NCI-H1930 (cell line): Measurements from ENCODE around the gene CRIP1.
A peak's percentile ranks its signal among the peaks of the same experiment; 100 is the strongest.

Source experiments
- DNase-seq, 2 experiments: peaks; one replicate each; lab custom pipeline; 2025; lab: John Stamatoyannopoulos, UW

Gene CRIP1, protein sequence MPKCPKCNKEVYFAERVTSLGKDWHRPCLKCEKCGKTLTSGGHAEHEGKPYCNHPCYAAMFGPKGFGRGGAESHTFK

DNA sequence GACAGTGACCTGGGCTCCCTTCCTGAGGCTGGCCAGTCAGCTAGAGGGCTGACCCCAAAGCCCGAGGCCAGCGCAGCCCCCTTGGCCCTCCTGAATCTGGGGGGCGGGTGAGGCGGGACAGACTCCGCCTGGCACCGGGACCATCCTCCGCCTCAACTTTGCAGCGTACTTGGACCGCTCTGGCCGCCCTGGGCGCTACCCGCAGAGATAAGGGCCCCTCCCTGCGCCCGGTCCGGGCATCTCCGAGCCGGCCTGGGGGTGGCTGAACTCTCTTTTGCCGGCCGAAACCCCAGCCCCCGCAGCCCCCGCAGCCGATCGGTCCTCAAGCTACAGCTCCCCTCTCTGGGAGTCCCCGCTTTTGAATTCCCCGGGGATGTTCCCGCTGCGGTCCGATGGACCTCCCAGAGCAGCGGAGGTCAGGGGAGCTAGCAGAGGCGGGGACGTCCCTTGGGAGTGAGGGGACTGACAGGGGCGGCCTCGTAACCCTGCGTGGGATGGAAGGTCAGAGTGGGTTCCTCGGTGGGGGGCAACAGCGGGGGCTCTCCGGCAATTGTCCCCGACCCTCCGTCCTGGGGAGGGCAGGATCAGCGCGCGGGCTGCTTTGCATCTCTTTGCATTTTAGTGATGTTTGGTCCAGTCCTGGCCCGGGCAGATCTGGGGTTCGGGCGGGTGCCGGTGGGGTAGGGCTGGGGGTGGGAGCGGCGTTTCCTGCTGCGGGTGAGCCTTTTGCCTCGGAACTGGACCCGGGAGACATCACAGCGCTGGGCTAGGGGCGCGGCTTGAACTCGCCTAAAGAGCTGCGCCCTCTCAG is at the start of gene CRIP1:
CRIP1 (plus strand) TSS at position 724 of the 811 bp plus-strand sequence. CDS start 374 bp downstream, outside the sequence.
- no peak for DNase-seq

DNA sequence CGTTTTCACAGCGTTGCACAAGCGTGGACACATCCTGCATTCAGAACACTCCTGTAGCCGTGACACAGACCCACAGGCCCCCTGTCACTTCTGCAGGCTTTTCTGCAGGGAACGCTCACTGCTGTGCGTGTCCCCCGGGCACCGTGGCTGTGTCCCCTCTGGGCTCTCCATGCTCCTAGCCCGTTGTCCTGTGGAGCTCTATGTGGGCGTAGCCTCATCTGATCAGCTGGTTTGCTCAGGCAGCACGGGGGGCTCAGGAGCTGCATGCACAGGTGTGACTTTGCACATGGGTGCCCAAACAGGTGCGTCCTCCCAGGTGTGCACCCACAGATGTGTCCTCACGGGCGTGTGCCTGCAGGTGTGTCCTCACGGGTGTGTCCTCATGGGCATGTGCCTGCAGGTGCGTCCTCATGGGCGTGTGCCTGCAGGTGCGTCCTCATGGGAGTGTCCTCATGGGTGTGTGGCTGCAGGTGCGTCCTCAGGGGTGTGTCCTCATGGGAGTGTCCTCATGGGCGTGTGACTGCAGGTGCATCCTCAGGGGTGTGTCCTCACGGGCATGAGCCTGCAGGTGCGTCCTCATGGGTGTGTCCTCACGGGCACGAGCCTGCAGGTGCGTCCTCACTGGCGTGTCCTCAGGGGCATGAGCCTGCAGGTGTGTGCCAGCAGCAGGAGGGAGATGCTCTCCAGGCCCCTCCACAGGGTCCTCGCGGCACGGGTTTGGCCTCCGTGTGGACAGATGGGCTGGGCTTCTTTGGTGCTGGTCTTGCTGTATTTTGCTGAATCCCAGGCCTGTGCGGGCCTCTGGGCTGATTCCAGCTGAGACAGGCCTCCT is 49.6 kb upstream of the CRIP1 start:
- DNase-seq, result no peak

DNA sequence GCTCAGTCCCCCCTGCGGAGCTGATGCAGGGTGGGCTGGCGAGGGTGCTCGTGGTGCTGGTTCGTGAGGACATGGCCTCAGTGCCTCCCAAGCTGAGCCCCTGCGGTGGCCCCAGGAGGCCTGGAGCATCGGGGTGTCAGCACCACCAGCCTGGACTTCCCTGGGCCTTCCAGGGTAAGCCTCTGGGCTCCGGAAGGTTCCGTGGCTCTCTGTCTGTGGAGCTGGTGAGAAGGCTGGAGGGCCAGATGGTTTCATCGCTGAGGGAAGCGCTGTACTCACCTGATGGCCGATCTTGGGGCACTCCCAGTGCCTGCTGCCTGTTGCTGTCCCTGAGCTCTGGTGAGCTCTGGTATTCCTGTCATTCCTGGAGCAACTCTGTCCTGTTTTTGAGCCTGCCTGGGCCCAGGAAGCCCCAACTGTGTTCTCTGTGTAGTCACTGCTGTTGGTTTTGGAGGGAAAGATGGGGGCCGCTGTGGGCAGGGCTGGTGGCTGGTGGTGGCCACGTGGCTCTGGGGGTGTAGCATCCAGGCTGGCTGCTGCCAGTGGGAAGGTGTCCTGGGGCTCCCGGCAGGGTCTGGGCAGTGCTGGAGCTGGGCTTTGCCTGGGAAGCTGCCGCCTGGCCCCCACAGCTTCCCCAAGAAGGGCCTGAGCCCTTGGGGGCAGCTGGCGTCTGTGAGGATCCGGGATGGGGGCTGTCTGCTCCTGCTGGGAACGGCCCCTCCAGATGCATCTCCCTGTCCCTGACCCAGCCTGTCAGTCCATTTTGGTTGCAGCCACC is 48.8 kb upstream of the CRIP1 start:
- DNase-seq, result no peak

DNA sequence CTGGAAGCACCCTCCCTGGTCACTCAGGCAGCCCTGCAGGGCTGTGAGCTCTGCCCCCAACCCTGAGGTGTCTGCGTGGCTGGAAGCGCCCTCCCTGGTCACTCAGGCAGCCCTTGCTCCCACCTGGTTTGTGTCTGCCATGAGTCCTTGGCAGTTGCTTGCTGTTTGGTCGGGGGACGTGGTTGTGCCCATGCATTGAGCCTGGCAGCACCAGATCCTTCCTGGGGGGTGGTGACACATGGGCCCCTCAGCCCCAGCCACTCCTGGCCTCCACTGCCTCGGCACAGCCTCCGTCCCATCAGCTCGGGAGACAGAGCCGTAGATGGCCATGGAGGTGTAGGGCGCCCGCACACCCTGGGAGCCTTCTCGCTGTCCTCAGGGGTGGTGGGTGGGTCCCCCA is 47.5 kb upstream of the CRIP1 start:
- no peak for DNase-seq

DNA sequence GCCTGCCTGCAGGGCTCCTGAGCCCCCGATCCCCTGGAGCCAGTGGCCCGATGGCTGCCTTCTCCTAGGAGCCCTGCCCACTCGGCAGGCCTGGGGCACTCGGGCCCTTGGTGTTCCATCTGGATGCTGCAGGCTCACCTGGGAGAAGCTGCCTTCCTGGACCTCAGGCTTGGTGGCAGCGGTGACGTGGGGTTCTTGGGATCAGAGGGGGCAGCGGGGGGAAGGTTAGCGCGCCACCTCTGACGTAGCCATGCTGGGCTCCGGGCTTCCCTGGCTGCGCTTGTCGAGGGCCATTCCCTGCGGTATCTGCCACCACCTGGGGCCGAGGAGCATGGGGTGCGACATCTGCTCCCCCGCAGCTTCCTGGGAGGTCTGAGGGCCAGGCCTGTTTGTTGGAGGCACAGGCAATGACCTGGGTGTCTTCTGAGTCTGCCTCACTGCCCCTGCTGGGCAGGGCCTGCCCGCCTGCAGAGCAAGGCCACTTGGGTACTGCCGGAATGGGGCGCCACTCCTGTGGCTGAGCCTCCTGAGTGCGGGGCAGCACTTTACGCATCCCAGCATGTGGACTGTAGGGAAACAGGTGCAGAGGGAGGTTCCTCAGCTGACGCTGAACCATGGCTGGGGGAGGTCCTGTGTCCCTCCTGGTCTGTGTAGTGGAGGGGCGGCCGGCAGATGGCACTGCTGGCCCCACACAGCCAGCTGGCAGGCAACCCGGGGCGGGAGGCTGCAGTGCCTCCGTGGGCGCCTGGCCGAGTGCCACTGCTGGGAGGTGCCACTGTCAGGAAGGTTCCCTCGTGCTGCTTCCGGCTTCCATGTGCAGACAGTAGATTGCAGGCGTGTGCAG is 46.8 kb upstream of the CRIP1 start:
- DNase-seq, result no peak

DNA sequence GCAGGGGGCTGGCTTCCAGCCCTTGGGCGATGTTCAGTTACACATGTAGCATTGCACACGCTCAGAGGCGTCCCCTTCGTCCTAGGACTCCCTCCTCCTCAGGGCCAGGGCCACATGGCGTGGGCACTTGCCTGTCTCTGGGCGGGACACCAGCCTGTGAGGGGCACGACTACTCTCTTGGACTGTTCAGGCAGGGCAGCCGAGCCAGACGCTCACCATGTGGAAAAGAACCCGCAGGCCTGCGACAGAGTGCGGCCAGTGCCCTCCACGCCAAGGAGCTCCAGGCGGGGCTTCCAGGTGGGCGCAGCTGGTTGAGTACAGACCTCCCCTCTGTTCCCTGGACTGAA is 46.2 kb upstream of the CRIP1 start:
- no peak for DNase-seq

DNA sequence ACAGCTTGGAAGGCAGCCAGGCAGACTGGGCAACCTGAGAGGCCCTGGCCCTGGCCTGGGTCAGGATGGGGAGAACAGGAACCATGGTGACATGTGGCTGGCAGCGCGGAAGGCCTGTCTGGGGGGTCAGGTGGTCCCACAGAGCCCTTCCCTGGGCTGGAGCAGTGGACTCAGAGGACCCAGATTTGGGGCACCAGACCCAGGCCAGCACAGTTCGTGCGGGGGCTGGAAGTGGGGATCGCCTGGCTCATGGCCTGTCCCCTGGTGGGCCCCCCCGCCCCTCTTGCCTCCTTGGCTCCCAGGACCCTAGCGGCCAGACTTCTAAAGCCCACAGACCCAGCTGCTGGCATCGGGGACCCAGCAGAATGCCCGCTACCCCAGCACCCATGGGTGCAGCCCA is 45.7 kb upstream of the CRIP1 start:
- no peak for DNase-seq

DNA sequence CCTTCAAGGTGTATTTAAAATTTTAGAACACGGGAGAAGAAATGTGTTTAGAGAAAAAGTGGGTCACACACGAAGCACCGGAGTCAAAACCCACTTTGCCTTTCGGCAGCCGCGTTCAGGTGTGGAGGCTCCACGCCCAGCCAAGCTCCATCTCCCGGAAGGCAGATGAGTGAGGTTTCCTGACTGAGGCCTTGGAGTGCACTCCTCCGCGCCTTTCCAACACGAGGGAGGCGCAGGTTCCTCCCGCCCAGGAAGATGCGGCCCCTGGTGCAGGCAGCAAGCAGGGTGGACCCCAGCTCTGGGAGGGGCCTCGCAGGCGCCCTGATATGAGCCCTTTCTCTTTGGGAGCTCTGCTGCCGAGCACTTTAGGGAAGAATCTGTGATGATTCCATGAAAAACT is 44.6 kb upstream of the CRIP1 start:
- DNase-seq, result no peak

DNA sequence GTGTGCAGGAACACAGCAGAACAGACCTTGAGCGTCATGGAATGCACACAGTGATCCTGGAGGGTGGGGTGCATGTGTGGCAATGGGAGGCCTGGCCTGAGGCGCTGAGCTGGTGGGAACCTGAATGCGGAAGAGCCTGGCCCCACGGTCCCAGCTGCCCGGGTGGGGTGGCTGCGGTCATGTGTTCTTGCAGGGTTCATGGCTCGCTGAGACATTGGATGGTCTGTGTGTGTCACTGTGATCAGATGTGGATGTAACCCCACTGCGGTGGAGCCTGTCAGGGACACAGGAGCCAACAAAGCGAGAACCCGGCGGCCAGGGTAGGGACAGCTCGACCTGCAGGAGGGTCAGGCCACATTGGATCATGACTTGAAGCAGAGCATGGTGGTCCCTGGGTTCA is 43.9 kb upstream of the CRIP1 start:
- DNase-seq, result no peak

DNA sequence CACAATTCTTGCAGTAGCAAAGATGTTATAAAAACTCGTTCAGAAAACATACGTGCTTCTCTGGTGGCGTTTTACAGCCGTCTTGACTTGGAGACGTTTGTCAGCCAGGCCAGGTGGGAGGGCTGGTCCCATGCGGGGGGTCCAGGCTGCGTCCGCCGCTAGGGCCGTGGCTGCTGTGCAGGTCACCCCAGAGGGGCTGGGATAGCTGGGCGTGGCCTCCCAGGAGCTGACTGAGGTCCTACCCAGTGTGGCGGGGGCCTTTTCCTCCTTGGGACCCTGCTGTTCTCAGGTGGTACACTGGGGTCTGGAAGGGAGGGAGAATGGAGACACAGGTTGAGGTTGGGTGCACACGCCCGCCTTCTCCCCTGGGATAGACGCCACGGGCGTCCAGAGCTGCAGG is 41.8 kb upstream of the CRIP1 start:
- no peak for DNase-seq

DNA sequence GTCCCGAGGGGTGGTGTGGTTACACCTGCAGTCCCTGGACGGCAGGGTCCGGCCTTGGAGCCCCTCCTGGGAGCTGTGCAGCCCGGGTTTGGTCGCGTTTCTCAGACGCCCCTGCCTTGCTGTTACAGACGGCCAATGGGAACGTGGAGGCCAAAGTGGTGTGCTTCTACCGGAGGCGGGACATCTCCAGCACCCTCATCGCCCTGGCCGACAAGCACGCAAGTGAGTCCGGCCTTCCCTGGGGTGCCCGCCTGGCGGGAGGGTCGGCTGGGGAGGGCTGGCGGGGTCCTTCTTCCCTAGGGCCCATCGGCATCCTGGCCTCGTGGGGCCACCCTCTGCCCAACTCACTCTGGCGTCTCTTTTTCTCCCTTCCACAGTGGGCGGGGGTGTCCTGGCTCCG is 41.4 kb upstream of the CRIP1 start:
- DNase-seq, result no peak

DNA sequence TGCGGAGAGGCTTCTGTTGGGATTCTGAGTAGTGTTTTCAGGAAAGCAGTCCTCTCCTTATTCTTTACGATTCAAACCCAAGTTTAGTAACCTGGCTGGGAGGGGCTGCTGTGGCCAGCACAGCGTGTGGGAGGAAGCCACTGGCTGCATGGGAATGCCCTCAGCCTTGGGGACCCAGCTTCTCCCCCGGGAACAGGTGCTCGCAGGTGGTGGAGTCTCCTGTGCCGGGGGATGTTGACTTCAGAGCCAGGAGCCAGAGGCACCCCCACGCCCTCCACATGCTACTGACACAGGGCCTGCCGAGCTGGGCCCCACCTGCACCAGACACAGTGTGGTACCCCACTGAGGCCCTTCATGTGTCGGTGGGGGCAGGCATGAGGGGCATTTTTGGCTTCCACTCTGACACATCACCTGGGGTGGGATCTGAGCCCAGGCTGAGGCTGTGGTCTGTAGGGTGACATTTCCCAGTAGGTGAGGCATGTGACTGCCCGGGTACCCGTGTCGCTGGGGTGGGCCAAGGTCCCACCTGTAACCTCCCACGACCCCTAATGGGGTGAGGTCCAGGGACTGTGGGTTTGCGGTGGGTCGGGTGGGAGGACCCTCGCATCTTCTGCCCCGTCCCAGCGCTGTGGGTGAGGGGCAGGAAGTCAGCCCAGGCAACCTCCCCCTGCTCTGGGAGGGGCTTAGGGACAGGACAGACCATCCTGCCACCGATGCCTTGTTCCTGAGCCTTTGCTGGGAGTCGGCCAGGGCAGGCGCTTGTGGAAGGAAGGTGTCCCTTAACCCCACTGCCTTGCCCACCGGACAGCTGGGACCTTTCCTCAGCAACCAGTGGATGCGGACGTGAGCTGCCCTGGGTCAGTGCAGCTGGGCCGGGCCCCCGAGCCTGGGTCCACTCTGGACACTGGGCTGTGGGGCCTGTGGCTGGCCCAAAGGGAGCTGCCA is 40.5 kb upstream of the CRIP1 start:
- no peak for DNase-seq

DNA sequence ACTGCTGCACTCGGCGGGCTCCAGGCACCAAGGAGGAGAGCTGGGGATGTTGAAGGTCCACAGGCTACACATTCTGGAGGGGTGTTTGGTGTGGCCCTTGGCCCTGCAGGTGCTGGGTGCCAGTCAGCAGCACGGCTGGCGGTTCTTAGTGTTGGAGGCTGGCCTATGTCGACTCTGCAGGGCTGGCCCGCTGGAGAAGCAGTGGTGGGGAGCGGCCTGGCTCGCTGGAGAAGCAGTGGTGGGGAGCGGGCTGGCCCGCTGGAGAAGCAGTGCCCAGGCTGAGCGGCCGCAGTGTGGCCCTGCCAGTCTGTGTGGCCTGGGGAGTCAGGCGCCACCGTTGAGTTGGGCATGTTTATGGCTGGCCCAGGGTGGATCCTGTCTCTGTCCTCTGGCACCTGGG is 39.7 kb upstream of the CRIP1 start:
- DNase-seq, result no peak

DNA sequence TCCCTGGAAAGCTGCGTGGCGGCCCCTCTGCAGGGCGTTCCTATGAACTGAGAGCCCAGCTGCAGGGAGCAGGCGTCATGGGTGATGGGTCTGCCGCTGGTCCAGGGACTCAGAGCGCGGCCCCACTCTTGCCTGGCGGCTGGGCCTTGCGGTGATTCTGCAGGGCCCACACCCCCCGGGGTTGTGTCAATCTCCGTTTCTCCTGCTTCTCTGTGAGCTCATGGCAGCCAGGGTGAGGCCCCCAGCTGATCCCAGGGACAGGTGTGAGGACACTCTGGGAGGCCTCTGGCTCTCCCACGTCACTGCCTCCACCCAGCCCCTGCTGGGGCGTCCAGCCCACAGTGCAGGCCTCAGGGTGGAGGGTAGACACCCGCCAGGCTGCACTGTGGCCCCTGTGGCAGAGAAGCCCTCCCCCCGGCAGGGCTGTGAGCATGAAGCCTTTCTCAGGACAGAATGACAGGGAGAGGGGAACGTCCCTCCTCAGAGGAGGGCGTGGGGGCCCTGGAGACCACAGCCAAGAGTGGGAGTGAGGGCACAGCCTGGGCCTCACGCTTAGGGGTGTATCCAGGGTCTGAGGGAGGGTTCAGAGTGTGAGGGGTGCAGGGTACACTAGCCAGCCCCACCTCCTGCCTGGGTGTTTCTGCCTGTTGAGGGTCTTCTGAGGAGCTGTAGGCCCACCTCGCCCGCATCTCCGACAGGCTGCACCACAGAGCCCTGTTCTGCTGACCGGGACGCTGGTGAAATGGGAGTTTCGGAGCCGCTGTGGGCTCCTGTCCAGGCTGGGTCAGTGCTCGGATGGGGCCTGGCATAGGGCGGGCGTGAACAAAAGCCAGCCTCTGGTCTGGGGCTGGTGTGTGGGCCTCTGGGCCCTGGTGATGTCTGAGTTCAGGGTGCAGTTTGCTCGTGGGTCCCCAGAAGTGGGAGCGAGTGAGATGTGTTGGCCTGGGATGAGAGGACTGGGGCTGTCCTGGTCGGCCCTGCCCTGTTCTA is 38.7 kb upstream of the CRIP1 start:
- DNase-seq, result no peak

DNA sequence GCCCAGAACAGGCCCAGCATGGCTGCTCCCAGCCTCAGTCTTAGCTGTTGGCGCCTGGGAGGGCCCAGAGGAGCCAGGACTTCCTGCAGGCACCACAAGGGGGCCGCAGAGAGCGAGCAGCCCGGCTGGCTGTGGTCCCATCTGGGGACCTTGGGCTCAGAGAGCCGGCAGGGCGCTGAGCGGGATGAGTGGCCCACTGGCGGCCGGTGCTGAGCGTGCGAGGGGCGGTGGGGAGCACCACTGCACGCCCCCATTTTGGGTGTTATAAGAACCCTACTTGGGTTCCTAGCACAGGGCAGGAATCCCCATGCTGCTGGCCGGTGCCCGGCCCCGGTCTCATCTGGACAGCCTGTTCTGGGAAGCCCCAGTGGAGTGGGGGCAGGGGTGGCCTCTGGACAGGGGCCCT is 38.0 kb upstream of the CRIP1 start:
- DNase-seq, result peak in 1 of 2 experiments; percentile 27

DNA sequence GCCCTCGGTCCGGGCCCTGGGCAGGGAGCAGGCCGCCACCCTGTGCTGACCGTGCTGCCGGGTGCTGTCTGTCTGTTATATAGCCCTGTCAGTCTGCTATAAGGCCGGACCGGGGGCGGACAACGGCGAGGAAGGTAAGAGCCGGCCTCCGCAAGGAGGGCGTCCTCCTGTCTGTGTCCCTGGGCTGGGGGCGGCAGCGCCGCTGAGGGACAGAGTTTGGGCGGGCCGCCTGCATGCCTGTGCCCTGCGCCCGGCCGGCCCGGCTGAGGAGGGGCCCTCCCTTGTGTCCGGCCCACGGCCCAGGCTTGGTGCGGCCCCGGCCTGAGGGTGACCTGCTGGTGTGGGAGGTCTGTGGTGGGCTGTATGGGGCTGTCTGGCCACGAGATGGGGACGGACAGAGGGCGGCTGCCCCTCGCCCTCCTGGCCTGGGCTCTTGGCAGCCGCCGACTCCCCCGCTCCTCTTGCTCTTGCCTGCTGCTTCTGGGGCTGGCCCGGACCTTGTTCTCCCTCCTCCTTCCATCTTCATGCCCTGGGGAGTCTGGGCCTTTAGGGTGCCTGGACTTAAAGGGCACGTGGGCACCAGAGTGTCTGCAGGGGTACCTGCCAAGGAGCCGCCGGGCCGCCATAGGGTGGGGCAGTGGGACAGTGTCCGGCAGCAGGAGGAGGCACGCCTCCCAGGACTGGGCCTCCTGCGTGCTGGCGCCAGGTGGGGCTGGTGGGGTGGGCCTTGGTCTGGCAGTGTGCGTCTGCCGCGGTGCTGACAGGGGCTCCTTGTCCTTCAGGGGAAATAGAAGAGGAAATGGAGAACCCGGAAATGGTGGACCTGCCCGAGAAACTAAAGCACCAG is 37.2 kb upstream of the CRIP1 start:
- no peak for DNase-seq

DNA sequence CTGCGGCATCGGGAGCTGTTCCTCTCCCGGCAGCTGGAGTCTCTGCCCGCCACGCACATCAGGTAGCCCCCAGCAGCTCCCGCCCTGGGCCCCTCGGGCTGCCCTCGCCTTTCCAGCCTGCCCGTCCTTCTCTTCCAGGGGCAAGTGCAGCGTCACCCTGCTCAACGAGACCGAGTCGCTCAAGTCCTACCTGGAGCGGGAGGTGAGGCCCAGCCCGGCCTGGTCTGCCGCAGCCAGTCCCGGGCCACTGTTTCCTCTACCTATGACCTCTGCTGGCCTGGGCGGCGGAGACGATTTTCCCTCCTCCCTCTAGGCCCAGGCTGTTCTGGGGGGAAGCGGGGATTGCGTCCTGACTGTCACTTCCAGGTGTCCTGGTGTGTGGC is 36.6 kb upstream of the CRIP1 start:
- DNase-seq, result no peak
